Breast epithelium (tissue), 4 donors: ENCODE measurements around the gene SPATA31D1. TPM values are rescaled to one million over a fixed set of nuclear protein-coding genes. Genes with fewer than 3 reads are reported as not detected.

Experiments used
- DNase-seq, 2 donors: peaks; one replicate each; pipeline ENCODE4 v3.0.0-alpha.2; 2019; ENCODE audit warnings: low spot score in 2 of 2
- H3K27ac ChIP-seq, 2 donors: fragments of 200-600 bp; sonication (generic) in 1 of 2; one replicate each; pipeline ENCODE4 v1.5.1; 2016 to 2019; ENCODE audit warnings: mild to moderate bottlenecking in 1 of 2
- H3K27me3 ChIP-seq, 2 donors: fragments of 200-600 bp; sonication (generic) in 1 of 2; one replicate each; pipeline versions ENCODE4 v1.5.1 to v1.6.0; 2017 to 2019; ENCODE audit warnings: control low read depth in 1 of 2, mild to moderate bottlenecking in 1 of 2
- H3K36me3 ChIP-seq: fragments of 200-600 bp; one replicate; pipeline ENCODE4 v1.5.1; 2019
- H3K4me1 ChIP-seq, 2 donors: fragments of 200-600 bp; sonication (generic); one replicate each; pipeline ENCODE4 v1.5.1; 2016 to 2019; ENCODE audit warnings: control low read depth in 1 of 2
- H3K4me3 ChIP-seq, 3 donors: fragments of 200-600 bp; sonication (generic); 1 replicate in 2 of 3; 2 replicates in 1 of 3; pipeline ENCODE4 v1.5.1; 2016 to 2019; ENCODE audit warnings: mild to moderate bottlenecking in 3 of 3, moderate library complexity in 2 of 3
- H3K9me3 ChIP-seq, 2 donors: fragments of 200-600 bp; sonication (generic) in 1 of 2; one replicate each; pipeline ENCODE4 v1.5.1; 2016 to 2019; ENCODE audit warnings: control low read depth in 1 of 2
- CTCF ChIP-seq, 3 donors: fragments of 450-650 bp; IDR thresholded peaks; one replicate each; pipeline ENCODE4 v1.5.1; 2016 to 2017; ENCODE audit warnings: antibody characterized with exemption in 3 of 3, mild to moderate bottlenecking in 3 of 3, moderate library complexity in 3 of 3
- POLR2A ChIP-seq: fragments of 450-650 bp; IDR thresholded peaks from one replicate; pipeline ENCODE4 v1.6.1; 2016; ENCODE audit warnings: antibody characterized with exemption, mild to moderate bottlenecking, moderate library complexity
- POLR2AphosphoS5 ChIP-seq, 3 donors: sonication (generic); formaldehyde crosslinking; IDR thresholded peaks; one replicate each; pipeline ENCODE4 v1.6.1; 2017; ENCODE audit warnings: antibody characterized with exemption in 3 of 3
- intact Hi-C: fragments of 100-400 bp; cut with DNase I; formaldehyde crosslinking; loops from one replicate; pipeline ENCODE4 v1.15.1; 2023; ENCODE audit warnings: low total_unique reads
- total RNA-seq, 3 donors: library from RNA; depleted of rRNA; stranded (reverse); fragments of >200 nt; gene quantifications; one replicate each; pipeline ENCODE4 v1.1.0, GENCODE V29; 2016

Gene SPATA31D1
- total RNA-seq, 3 donors from 2014 or later = not detected

DNA sequence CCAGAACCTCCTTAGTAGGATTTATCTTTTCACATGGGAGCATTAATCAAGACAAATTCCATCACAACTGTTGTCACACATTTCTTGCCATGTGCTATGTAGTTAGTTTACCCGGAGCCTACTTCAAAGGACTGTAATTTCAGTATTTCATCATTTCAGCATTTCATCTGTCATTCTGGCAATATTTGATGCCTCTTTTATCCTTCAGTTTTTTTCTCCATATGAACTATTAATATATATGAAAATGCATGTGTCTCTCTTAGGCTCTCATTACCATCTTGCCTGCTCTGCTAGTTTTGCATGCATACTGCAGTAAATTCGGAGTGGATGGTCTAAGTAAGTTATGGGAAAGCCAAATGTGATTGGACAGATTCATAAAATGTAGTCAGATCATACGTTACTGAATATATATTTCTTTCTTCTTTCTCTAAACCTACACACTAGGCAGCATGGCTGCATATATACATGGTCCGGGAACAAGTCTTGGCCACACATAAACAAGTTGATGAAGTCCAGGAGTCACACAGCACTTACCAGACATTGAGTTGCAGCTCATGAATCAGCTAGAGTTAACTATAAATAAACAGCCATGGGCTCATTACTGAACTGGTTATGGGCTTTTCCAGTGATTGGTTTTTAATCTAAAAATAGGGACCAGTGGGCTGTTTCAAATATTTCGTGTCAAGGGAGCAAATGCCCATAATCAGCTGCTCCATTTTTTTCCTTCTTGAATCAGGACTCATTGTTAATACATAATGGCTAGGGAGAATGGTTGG is 46.6 kb downstream of the SPATA31D1 start:
- no peaks in the 10 kb centered on the region for H3K27me3 ChIP-seq
- TF ChIP-seq POLR2A = no peak
- no peak for TF ChIP-seq POLR2AphosphoS5 (IDR thresholded peaks at IDR 0.05)
- H3K36me3 ChIP-seq = no peaks in the 10 kb centered on the region
- intact Hi-C loops = no loop called here
- no peak overlapping the region for H3K27ac ChIP-seq
- DNase-seq = no peak
- no peaks in the 10 kb centered on the region for H3K9me3 ChIP-seq
- no peak overlapping the region for H3K4me3 ChIP-seq
- H3K4me1 ChIP-seq = no peaks in the 10 kb centered on the region

- no peak for DNase-seq
- Histone ChIP-seq H3K27ac (no peak overlapping the region), H3K4me3 (no peak overlapping the region), H3K27me3 (no peaks in the 10 kb centered on the region), H3K9me3 (no peaks in the 10 kb centered on the region), H3K4me1 (no peaks in the 10 kb centered on the region), H3K36me3 (no peaks in the 10 kb centered on the region)
- intact Hi-C loops = no loop called here
- TF ChIP-seq POLR2AphosphoS5 (IDR thresholded peaks at IDR 0.05) (no peak), POLR2A (no peak), CTCF (IDR thresholded peaks at IDR 0.05) (no peak)
Measured at GRCh38 chr9:82036086-82036485, 47.5 kb downstream of the SPATA31D1 start.

DNA sequence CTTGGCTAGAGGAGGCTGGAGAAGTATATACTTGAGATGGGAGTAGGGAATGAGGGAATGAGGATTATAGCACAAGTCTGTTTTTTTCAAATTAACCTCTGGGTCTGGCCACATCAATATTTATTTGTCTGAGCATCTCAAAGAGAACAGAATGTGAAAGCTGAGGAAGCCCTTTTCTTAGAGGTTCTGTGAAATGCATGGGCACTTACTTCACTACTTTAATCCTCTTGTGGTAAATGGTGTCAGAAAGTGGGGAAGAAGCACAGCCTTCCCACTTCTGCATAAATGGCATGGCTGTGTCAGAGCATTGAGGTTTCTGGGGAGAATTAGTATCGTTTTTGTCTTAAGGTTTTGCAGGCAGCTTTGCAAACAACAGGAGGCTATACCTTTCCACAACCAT is 48.6 kb downstream of the SPATA31D1 start:
- H3K27me3 ChIP-seq = no peaks in the 10 kb centered on the region
- DNase-seq = no peak
- H3K4me1 ChIP-seq = no peaks in the 10 kb centered on the region
- H3K27ac ChIP-seq = no peak overlapping the region
- no peaks in the 10 kb centered on the region for H3K36me3 ChIP-seq
- H3K4me3 ChIP-seq = no peak overlapping the region
- TF ChIP-seq CTCF (IDR thresholded peaks at IDR 0.05) = no peak
- no peak for TF ChIP-seq POLR2AphosphoS5 (IDR thresholded peaks at IDR 0.05)
- no peak for TF ChIP-seq POLR2A
- no peaks in the 10 kb centered on the region for H3K9me3 ChIP-seq
- intact Hi-C loops = no loop called here

DNA sequence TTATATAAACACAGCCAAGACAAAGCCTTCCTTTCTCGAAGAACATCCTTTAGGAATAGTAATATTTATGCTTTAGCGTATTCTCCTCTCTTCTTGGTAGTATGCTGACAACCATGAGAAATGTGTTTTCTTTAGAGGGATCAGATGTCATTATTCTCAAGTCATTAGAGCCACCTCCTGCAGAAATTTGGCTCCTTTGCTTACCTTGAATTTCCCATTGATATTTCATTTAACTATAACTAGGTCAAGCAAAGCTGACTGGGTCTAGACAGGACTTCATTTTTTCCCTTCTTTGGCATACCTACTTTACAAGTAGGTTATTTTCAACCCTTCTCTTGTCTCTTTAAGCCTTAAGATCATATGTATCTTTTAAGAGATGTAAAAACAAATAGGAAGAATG is 50.3 kb downstream of the SPATA31D1 start:
- no peaks in the 10 kb centered on the region for H3K4me1 ChIP-seq
- TF ChIP-seq POLR2A (no peak), CTCF (IDR thresholded peaks at IDR 0.05) (no peak), POLR2AphosphoS5 (IDR thresholded peaks at IDR 0.05) (no peak)
- H3K27me3 ChIP-seq = no peaks in the 10 kb centered on the region
- no peaks in the 10 kb centered on the region for H3K36me3 ChIP-seq
- no peak overlapping the region for H3K4me3 ChIP-seq
- DNase-seq = no peak
- intact Hi-C loops = no loop called here
- H3K27ac ChIP-seq = no peak overlapping the region
- H3K9me3 ChIP-seq = no peaks in the 10 kb centered on the region

Other genes starting within 250 kb of the SPATA31D1 start
- not detected for gene SPATA31D4, start 60.3 kb upstream of the SPATA31D1 start, total RNA-seq
- gene SPATA31D3, start 45.3 kb upstream of the SPATA31D1 start, total RNA-seq = not detected